ENCODE data around the gene SDC1.
A peak's percentile ranks its signal among the peaks of the same experiment; 100 is the strongest.

The SDC1 gene

GRCh38 chr2:20213651-20214565, 11.0 kb downstream of the SDC1 start:
- no peak for DNase-seq (ENCODE audit: low spot score)

- no peak for DNase-seq (ENCODE audit: low spot score)
These were observed 11.9 kb downstream of the SDC1 start for GRCh38 chr2:20212871-20213503.

- no peak for DNase-seq (ENCODE audit: low spot score)
These were observed 12.5 kb downstream of the SDC1 start for GRCh38 chr2:20212459-20212870.

- no peak for DNase-seq (ENCODE audit: low spot score)
These were observed 13.0 kb downstream of the SDC1 start for GRCh38 chr2:20211860-20212458.

- DNase-seq (ENCODE audit: low spot score), result no peak
These were observed 13.5 kb downstream of the SDC1 start for GRCh38 chr2:20211420-20211819.

- DNase-seq (ENCODE audit: low spot score), result no peak
These were observed 14.5 kb downstream of the SDC1 start for GRCh38 chr2:20210462-20210861.

- DNase-seq (ENCODE audit: low spot score), result no peak
These were observed 15.4 kb downstream of the SDC1 start for GRCh38 chr2:20209373-20210109.

- DNase-seq (ENCODE audit: low spot score), result peak; percentile 46
These were observed 16.5 kb downstream of the SDC1 start for GRCh38 chr2:20208476-20208859.

- DNase-seq (ENCODE audit: low spot score), result no peak
These were observed 17.9 kb downstream of the SDC1 start for GRCh38 chr2:20207051-20207450.

- no peak for DNase-seq (ENCODE audit: low spot score)
These were observed 18.9 kb downstream of the SDC1 start for GRCh38 chr2:20205915-20206524.

GRCh38 chr2:20205069-20205468, 19.9 kb downstream of the SDC1 start:
- DNase-seq (ENCODE audit: low spot score), result no peak

GRCh38 chr2:20203521-20204225, 21.3 kb downstream of the SDC1 start:
- DNase-seq (ENCODE audit: low spot score), result no peak

- DNase-seq (ENCODE audit: low spot score), result no peak
These were observed 21.9 kb downstream of the SDC1 start for GRCh38 chr2:20203072-20203471.

- no peak for DNase-seq (ENCODE audit: low spot score)
These were observed 23.3 kb downstream of the SDC1 start for GRCh38 chr2:20201671-20202070.

GRCh38 chr2:20200697-20201555, 24.0 kb downstream of the SDC1 start:
- no peak for DNase-seq (ENCODE audit: low spot score)

- no peak for DNase-seq (ENCODE audit: low spot score)
These were observed 25.2 kb downstream of the SDC1 start for GRCh38 chr2:20199633-20200270.

GRCh38 chr2:20198796-20199632, 25.9 kb downstream of the SDC1 start:
- no peak for DNase-seq (ENCODE audit: low spot score)

- no peak for DNase-seq (ENCODE audit: low spot score)
These were observed 26.9 kb downstream of the SDC1 start for GRCh38 chr2:20198001-20198400.

- DNase-seq (ENCODE audit: low spot score), result no peak
These were observed 27.7 kb downstream of the SDC1 start for GRCh38 chr2:20197192-20197591.
